ENCODE data around the gene PKP4.
"Not testable (repeated sequence)": the region's sequence is repeated elsewhere in the genome, so short reads cannot be mapped to it uniquely, and the experiment has no call there.

Gene PKP4

DNA sequence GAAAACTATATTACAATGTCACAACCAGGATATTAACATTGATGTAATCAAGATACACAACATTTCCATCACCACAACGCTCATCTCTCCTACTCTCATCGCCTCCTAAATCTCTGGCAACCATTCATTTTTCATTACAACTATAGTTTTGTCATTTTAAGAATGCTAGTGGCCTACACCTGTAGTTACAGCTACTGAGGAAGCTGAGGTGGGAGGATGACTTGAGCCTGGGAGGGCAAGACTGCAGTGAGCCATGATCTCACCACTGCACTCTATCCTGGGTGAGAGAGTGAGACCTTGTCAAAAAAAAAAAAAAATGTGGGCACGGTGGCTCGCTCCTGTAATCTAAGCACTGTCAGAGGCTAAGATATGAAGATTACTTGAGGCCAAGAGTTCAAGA is 10.5 kb downstream of the PKP4 start:
- no peak for DNase-seq

GRCh38 chr2:158472829-158473228 is 16.1 kb downstream of the PKP4 start:
- DNase-seq, result not testable (repeated sequence)

DNA sequence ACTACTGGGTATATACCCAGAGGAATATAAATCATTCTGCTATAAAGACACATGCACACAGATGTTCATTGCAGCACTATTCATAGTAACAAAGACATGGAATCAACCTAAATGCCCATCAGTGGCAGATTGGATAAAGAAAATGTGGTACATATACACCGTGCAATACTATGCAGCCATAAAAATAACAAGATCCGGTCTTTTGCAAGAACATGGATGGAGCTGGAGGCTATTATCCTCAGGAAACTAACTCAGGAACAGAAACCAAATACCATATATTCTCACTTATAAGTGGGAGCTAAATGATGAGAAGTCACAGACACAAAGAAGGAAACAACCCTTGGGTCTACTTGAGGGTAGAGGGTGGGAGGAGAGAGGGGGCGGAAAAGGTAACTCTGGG is 16.5 kb downstream of the PKP4 start:
- DNase-seq, result not testable (repeated sequence)

DNA sequence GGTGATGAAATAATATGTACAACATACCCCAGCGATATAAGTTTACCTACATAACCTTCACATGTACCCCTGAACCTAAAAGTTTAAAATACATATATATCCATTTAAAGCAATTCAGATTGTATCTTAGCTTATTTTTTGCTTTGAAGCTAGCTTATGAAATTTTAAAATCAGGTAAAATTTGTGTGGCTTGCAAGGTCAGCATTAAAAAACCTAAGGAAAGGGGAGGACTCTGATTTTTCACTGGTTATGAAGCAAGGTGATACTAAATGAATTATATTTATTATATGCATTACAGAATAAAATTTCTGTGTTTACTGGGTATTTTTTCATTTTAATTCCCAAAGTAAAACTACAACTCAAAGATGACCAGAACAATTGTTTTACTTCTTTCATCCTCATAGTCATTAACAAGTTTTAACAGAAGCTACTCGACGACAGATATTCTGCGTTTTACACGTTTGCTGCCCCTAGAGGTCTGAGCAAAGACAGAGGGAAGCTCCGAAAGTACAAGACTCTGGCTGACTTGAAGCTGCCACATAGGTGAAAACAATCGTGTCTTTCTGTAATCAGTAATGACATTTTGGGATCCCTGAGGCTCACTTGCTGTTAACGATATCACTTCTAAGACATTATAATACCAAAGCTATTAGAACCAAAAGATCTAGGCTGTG is 17.1 kb downstream of the PKP4 start:
- no peak for DNase-seq

DNA sequence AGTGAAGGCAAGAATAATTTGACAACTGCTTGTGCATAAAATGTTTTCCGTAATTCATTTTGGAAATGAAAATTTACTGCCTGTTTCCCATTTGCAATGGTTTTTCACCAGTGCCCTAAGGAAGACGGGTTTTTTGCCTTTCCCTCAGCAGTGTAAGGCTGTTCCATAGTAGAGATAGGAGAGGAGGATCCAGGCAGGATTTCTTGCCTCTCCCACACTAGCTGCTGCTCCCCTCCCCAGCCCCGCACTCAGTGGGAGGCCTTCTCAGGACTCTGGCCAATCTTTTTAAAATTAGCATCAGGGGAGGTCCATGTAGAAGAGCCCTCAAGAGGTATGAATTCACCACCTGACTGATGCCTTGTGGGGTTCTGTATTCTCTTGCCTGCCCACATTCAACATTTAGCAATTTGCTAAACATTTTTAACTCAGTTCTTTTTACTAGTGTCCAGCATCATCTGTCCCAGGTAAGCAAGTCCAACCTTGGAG is 17.8 kb downstream of the PKP4 start:
- DNase-seq, result not testable (repeated sequence)

GRCh38 chr2:158477202-158477601 is 20.4 kb downstream of the PKP4 start:
- no peak for DNase-seq

- no peak for DNase-seq
These were observed 21.5 kb downstream of the PKP4 start for GRCh38 chr2:158478237-158478636.

GRCh38 chr2:158478816-158479215 is 22.1 kb downstream of the PKP4 start:
- no peak for DNase-seq

DNA sequence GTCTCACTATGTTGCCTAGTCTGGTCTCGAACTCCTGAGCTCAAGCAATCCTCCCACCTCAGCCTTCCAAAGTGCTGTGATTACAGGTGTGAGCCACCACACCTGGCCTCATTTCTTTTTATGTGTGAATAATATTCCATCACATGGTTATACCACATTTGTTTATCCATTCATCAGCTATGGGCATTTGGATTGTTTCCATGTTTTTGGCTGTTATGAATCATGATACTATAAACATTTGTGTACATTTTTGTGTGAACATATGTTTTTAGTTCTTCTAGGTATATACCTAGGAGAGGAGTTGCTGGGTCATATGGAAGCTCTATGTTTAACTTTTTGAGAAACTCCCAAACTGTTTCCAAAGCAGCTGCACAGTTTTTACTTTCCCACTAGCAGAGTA is 24.4 kb downstream of the PKP4 start:
- DNase-seq, result no peak

GRCh38 chr2:158482594-158482993 is 25.8 kb downstream of the PKP4 start:
- DNase-seq, result no peak

- DNase-seq, result no peak
These were observed 28.3 kb downstream of the PKP4 start for GRCh38 chr2:158484892-158485556.

DNA sequence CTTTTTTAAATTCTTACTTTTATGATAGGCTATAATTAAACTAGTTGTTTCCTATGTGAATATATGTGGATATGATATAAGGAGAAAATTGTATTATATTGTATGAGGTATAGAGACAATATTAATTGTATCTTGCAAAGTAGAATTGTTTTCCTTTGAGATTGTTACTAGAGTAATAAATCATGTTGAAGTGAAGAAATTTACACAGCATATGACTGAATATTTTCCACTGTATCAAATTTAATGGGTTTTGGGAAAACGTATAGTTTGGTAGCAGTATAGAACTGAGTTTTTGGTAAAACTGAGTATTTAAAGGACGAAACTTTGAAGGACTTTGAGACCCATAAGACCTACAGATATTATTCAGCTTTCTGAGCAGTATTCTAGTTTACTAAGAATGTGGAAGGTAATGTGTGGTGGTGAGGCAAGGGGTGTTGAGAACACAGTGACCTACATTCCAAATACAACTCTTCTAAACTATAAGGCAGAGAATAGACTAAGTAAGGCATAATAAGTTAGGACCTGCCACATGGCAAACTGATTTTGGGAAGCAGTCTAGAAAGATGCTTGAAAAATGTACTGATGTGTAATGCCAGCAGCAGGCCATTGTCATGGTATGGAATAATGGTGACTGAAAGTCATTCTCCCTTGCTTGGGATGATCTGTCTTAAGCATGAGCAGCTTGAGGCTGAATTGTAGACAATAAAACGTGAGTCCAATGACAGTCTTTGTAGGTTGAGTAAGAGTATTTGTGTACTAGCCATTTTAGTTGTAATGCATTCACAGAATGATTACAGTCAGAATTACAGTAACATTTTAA is 29.6 kb downstream of the PKP4 start:
- DNase-seq, result no peak

DNA sequence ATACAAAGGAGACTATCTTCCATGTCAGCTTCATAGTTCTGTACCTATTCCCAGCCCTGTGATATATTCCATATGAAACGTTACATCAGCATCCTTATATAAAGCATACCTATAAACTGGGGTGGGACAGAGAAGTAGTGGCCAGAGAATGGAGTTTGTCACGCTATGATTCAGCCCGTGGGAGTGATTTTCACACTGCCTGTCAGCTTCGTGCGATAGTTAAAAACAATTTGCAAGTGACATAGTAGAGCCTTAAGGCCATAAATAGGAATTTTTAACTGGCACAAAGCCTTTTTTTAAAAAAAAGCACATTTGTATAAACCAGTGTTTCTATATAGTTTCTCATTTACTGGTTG is 30.2 kb downstream of the PKP4 start:
- no peak for DNase-seq

- DNase-seq, result no peak
These were observed 30.7 kb downstream of the PKP4 start for GRCh38 chr2:158487419-158487818.

- DNase-seq, result no peak
These were observed 31.9 kb downstream of the PKP4 start for GRCh38 chr2:158488442-158489216.

- no peak for DNase-seq
These were observed 32.8 kb downstream of the PKP4 start for GRCh38 chr2:158489366-158490112.

DNA sequence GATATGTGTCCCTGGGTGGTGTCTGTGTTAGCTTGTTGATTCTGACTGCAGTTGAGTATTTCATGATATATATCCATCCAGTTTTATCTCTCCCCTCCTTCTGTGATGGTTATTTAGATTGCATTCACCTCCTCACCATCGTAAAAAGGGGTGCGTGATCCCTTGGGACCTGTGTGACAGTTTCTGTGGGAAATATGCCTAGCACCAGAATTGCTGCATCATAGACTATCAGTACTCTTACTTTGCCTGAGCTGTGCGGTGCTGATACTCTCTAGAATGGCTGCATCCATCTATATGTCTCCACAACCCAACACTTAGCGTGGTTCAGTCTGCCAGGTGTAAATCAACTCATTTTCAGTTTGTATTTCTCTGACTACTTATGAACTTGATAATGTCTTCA is 34.3 kb downstream of the PKP4 start:
- DNase-seq, result no peak

- DNase-seq, result no peak
These were observed 36.7 kb downstream of the PKP4 start for GRCh38 chr2:158493458-158493857.

- DNase-seq, result no peak
These were observed 38.4 kb downstream of the PKP4 start for GRCh38 chr2:158495175-158495574.

DNA sequence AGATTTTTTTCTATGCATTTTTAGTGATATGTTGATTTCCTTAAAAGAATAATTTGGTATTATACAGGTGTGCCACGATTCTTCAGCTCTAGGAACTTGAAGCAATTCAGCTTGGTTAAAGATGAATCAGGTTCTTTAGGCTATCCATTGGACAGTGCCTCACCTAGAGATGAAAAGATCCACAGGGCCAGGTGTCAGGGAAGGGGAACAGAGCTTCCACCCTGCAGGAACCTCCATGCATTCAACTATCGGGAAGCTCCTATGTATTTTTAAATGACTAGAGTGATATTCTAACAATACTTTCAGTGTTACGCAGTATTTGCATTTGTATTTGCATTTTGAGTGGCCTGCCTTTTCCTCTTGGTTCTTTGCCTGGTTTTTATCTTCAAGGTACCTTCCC is 40.2 kb downstream of the PKP4 start:
- no peak for DNase-seq

GRCh38 chr2:158497486-158497885 is 40.7 kb downstream of the PKP4 start:
- no peak for DNase-seq

DNA sequence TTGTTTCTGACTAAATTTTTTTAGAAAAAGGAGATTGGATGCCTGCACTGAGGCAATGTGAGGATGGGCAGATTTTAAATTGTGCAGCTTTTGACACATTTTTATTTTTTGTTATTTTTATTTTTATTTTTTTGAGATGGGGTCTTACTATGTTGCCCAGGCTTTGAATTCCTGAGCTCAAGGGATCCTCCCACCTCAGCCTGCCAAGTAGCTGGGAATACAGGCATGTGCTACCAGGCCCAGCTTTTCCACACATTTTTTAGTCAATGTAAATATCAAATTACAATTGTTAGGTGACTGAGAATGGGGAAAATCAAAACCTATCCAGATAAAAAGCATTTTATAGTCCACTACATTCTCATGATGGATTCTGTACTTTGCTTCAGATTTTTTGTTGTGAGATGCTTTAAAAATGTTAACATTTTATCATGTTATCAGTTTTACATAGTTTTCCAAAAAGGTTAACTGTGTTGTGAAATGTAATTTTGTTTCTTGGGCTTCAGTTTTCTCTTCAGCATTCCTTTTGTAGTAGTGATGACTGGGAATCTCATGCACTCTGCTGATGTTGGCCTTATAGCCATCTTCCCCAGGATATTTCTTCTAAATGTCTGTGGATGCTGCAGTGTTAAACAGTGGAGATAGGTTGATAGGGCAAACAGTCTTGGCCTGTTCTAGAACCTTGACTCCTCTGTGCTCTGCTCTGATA is 41.4 kb downstream of the PKP4 start:
- DNase-seq, result no peak

Data from NCI-H1694 treated with DMSO at 0.1 percent for 48 hours (cell line).